Ovary (tissue), 3 donors: Measurements from ENCODE around the gene SHC3.

ENCODE experiments used
- EP300 ChIP-seq: sonication (generic); formaldehyde crosslinking; IDR thresholded peaks from one replicate; pipeline ENCODE4 v1.6.1; 2017; ENCODE audit warnings: antibody characterized with exemption
- POLR2A ChIP-seq: fragments of 450-650 bp; IDR thresholded peaks from one replicate; pipeline ENCODE4 v1.6.1; 2017; ENCODE audit warnings: antibody characterized with exemption, mild to moderate bottlenecking, moderate library complexity
- TF ChIP-seq, protein P1 (sequence below), 3 donors: fragments of 450-650 bp in 2 of 3; fragments of 200-600 bp in 1 of 3; IDR thresholded peaks; one replicate each; pipeline versions ENCODE4 v1.5.1 to v1.8.0; 2016 to 2022; ENCODE audit warnings: antibody characterized with exemption in 3 of 3, mild to moderate bottlenecking in 1 of 3
- donor health status: DM: no; HTN: no; CAD: no.

DNA sequence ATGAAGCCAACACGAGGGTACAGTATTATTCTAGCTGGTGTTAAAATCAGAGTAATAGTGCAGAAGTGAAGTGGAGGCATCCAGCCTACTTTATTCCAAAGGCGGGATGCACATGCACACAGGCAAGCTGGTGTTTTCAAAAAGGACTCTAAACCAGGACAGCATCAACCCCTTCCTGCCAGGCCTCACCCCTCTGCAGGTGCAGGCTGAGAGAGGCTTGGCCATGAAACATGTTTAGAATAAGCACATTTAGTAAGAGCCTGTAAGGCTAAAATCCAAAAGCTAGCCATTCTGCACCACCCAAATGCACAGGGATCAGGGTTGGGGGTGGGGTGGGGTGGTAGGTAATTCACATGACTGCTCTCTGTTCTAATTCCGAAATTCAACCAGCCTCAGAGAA is 71.2 kb downstream of the SHC3 start:
- TF ChIP-seq, protein P1, sequence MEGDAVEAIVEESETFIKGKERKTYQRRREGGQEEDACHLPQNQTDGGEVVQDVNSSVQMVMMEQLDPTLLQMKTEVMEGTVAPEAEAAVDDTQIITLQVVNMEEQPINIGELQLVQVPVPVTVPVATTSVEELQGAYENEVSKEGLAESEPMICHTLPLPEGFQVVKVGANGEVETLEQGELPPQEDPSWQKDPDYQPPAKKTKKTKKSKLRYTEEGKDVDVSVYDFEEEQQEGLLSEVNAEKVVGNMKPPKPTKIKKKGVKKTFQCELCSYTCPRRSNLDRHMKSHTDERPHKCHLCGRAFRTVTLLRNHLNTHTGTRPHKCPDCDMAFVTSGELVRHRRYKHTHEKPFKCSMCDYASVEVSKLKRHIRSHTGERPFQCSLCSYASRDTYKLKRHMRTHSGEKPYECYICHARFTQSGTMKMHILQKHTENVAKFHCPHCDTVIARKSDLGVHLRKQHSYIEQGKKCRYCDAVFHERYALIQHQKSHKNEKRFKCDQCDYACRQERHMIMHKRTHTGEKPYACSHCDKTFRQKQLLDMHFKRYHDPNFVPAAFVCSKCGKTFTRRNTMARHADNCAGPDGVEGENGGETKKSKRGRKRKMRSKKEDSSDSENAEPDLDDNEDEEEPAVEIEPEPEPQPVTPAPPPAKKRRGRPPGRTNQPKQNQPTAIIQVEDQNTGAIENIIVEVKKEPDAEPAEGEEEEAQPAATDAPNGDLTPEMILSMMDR (IDR thresholded peaks at IDR 0.05), result no peak
- TF ChIP-seq POLR2A, result no peak
- no peak for TF ChIP-seq EP300
